ES-I3 (cell line): ENCODE measurements around the gene HSD17B10.

ENCODE experiments used
- H3K36me3 ChIP-seq: 2 replicates; pipeline ENCODE4 v1.6.1; 2013; ENCODE audit warnings: mild to moderate bottlenecking, low read length, control low read depth, moderate library complexity; ENCODE audit not compliant: insufficient read depth
- H3K4me1 ChIP-seq: 2 replicates; pipeline ENCODE4 v1.6.1; 2013; ENCODE audit warnings: mild to moderate bottlenecking, control low read depth, low read length; ENCODE audit not compliant: insufficient read depth
- H3K9ac ChIP-seq: 2 replicates; pipeline ENCODE4 v1.6.1; 2013; ENCODE audit warnings: low read depth, mild to moderate bottlenecking, low read length, moderate library complexity
- H3K9me3 ChIP-seq: 2 replicates; pipeline ENCODE4 v1.6.1; 2013; ENCODE audit warnings: mild to moderate bottlenecking, low read length, moderate library complexity; ENCODE audit not compliant: control insufficient read depth, insufficient read depth

HSD17B10 gene

GRCh38 chrX:53445977-53446376 is 11.8 kb upstream of the HSD17B10 start:
- H3K4me1 ChIP-seq = no peaks in the 10 kb centered on the region
- no peak overlapping the region for H3K9ac ChIP-seq
- H3K36me3 ChIP-seq = no peaks in the 10 kb centered on the region
- H3K9me3 ChIP-seq = no peaks in the 10 kb centered on the region

- Histone ChIP-seq H3K36me3 (no peaks in the 10 kb centered on the region), H3K9me3 (no peaks in the 10 kb centered on the region), H3K4me1 (no peaks in the 10 kb centered on the region), H3K9ac (no peak overlapping the region)
Measured at GRCh38 chrX:53442322-53442631, 8.1 kb upstream of the HSD17B10 start.

- H3K9ac ChIP-seq = peak overlapping the region; percentile 71; the same call in 1 of the 2 replicates
- H3K9me3 ChIP-seq = no peaks in the 10 kb centered on the region
- no peaks in the 10 kb centered on the region for H3K36me3 ChIP-seq
- no peaks in the 10 kb centered on the region for H3K4me1 ChIP-seq
Measured at GRCh38 chrX:53441531-53442321, 7.6 kb upstream of the HSD17B10 start.

GRCh38 chrX:53440621-53441517 is 6.7 kb upstream of the HSD17B10 start:
- H3K9me3 ChIP-seq = no peaks in the 10 kb centered on the region
- no peaks in the 10 kb centered on the region for H3K36me3 ChIP-seq
- peak overlapping the region; percentile 71; the same call in 1 of the 2 replicates for H3K9ac ChIP-seq

GRCh38 chrX:53440101-53440500 is 5.9 kb upstream of the HSD17B10 start:
- Histone ChIP-seq H3K36me3 (no peaks in the 10 kb centered on the region), H3K9me3 (no peaks in the 10 kb centered on the region), H3K4me1 (no peaks in the 10 kb centered on the region), H3K9ac (peak overlapping the region; percentile 71; the same call in 1 of the 2 replicates)

More at GRCh38 chrX:53440621-53441517, 6.7 kb upstream of the HSD17B10 start:
- H3K4me1 ChIP-seq = no peaks in the 10 kb centered on the region

GRCh38 chrX:53438832-53439230 is 4.7 kb upstream of the HSD17B10 start:
- Histone ChIP-seq H3K4me1 (peaks cover 5% of the 10 kb centered on the region; the same call in 1 of the 2 replicates), H3K36me3 (no peaks in the 10 kb centered on the region), H3K9ac (no peak overlapping the region), H3K9me3 (no peaks in the 10 kb centered on the region)

- no peaks in the 10 kb centered on the region for H3K36me3 ChIP-seq
- peaks cover 5% of the 10 kb centered on the region; the same call in 1 of the 2 replicates for H3K4me1 ChIP-seq
Measured at GRCh38 chrX:53438174-53438831, 4.1 kb upstream of the HSD17B10 start.

GRCh38 chrX:53437206-53437605 is 3.0 kb upstream of the HSD17B10 start:
- Histone ChIP-seq H3K9me3 (no peaks in the 10 kb centered on the region), H3K9ac (no peak overlapping the region), H3K36me3 (0 out of 2 replicates have a peak, but pooled peaks cover 2% of the 10 kb centered on the region), H3K4me1 (peaks cover 5% of the 10 kb centered on the region; the same call in 1 of the 2 replicates)

More at GRCh38 chrX:53438174-53438831, 4.1 kb upstream of the HSD17B10 start:
- Histone ChIP-seq H3K9me3 (no peaks in the 10 kb centered on the region), H3K9ac (no peak overlapping the region)

GRCh38 chrX:53435997-53436396 is 1.8 kb upstream of the HSD17B10 start:
- no peak overlapping the region for H3K9ac ChIP-seq
- H3K9me3 ChIP-seq = no peaks in the 10 kb centered on the region

GRCh38 chrX:53430231-53430630 is 3.9 kb downstream of the HSD17B10 start:
- Histone ChIP-seq H3K9me3 (no peaks in the 10 kb centered on the region), H3K36me3 (peaks cover 10% of the 10 kb centered on the region; the same call in 1 of the 2 replicates), H3K9ac (no peak overlapping the region), H3K4me1 (peaks cover 5% of the 10 kb centered on the region; the same call in 1 of the 2 replicates)

More at GRCh38 chrX:53435997-53436396, 1.8 kb upstream of the HSD17B10 start:
- H3K36me3 ChIP-seq = peaks cover 6% of the 10 kb centered on the region; the same call in 1 of the 2 replicates
- H3K4me1 ChIP-seq = peaks cover 5% of the 10 kb centered on the region; the same call in 1 of the 2 replicates

GRCh38 chrX:53429755-53430154 is 4.4 kb downstream of the HSD17B10 start:
- Histone ChIP-seq H3K9me3 (no peaks in the 10 kb centered on the region), H3K4me1 (peaks cover 3% of the 10 kb centered on the region; the same call in 1 of the 2 replicates), H3K36me3 (peaks cover 10% of the 10 kb centered on the region; the same call in 1 of the 2 replicates), H3K9ac (no peak overlapping the region)

GRCh38 chrX:53422861-53423306 is 11.3 kb downstream of the HSD17B10 start, which contains the start of gene RIBC1:
TSS of gene RIBC1 (plus strand) at chrX:53422873. CDS start at chrX:53426277, 3,404 bp downstream.
- H3K9ac ChIP-seq = peak within 1 kb of the TSS; percentile 83
- H3K4me1 ChIP-seq = no peaks in the 10 kb centered on the region
- H3K36me3 ChIP-seq = no peaks in the 10 kb centered on the region
- no peaks in the 10 kb centered on the region for H3K9me3 ChIP-seq

- Histone ChIP-seq H3K4me1 (no peaks in the 10 kb centered on the region), H3K9me3 (no peaks in the 10 kb centered on the region), H3K9ac (peak within 1 kb of the TSS; percentile 83), H3K36me3 (no peaks in the 10 kb centered on the region)
Measured at GRCh38 chrX:53422086-53422860, 11.9 kb downstream of the HSD17B10 start, which contains the start of gene SMC1A. TSS of gene SMC1A (minus strand) at chrX:53422654. CDS start at chrX:53422600, 54 bp downstream.
